Ishikawa (cell line): ENCODE measurements around the gene RPL7L1.

Experiments
- CEBPB ChIP-seq: IDR thresholded peaks from 2 replicates; pipeline ENCODE4 v1.6.1; 2012
- CREB1 ChIP-seq: IDR thresholded peaks from 2 replicates; pipeline ENCODE4 v1.6.1; 2012; ENCODE audit warnings: low read depth
- EGR1 ChIP-seq: IDR thresholded peaks from 2 replicates; pipeline ENCODE4 v1.6.1; 2012
- EP300 ChIP-seq: IDR thresholded peaks from 2 replicates; pipeline ENCODE4 v1.6.1; 2012; ENCODE audit warnings: borderline replicate concordance
- FOXM1 ChIP-seq: IDR thresholded peaks from 2 replicates; pipeline ENCODE4 v1.6.1; 2012; ENCODE audit warnings: low read depth, borderline replicate concordance
- NFIC ChIP-seq: IDR thresholded peaks from 2 replicates; pipeline ENCODE4 v1.6.1; 2012
- RAD21 ChIP-seq: IDR thresholded peaks from 2 replicates; pipeline ENCODE4 v1.6.1; 2012; ENCODE audit warnings: low read depth
- TAF1 ChIP-seq: IDR thresholded peaks from 2 replicates; pipeline ENCODE4 v1.6.1; 2012; ENCODE audit warnings: low read depth, mild to moderate bottlenecking
- TCF12 ChIP-seq: IDR thresholded peaks from 2 replicates; pipeline ENCODE4 v1.6.1; 2012; ENCODE audit warnings: low read depth
- TEAD4 ChIP-seq: IDR thresholded peaks from 2 replicates; pipeline ENCODE4 v1.6.1; 2012
- ZBTB7A ChIP-seq: IDR thresholded peaks from 2 replicates; pipeline ENCODE4 v1.6.1; 2012; ENCODE audit warnings: low read depth
- TF ChIP-seq, protein P1 (sequence below): IDR thresholded peaks from 2 replicates; pipeline ENCODE4 v1.6.1; 2012; ENCODE audit warnings: low read depth, mild to moderate bottlenecking

DNA sequence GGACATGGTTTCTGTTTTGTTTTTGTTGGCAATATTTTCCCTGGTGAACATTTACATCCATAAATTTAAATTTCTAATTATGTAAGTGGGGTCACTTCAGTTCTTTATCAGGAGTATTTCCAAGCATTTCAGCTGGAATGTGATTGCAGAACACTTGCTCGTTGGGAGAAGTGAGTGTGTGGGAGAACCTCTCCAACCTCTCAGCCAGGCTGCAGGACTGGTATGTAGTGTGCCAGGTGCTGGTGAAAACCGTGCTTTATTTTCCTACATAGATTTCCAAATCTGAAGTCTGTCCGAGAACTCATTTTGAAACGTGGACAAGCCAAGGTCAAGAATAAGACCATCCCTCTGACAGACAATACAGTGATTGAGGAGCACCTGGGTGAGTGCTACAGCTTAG is 6.3 kb downstream of the RPL7L1 start:
- TF ChIP-seq ZBTB7A (no peak), CEBPB (no peak), RAD21 (no peak), NFIC (no peak), TCF12 (no peak), CREB1 (no peak), TAF1 (no peak), TEAD4 (no peak), FOXM1 (no peak), EGR1 (no peak), EP300 (no peak)
- TF ChIP-seq, protein P1, sequence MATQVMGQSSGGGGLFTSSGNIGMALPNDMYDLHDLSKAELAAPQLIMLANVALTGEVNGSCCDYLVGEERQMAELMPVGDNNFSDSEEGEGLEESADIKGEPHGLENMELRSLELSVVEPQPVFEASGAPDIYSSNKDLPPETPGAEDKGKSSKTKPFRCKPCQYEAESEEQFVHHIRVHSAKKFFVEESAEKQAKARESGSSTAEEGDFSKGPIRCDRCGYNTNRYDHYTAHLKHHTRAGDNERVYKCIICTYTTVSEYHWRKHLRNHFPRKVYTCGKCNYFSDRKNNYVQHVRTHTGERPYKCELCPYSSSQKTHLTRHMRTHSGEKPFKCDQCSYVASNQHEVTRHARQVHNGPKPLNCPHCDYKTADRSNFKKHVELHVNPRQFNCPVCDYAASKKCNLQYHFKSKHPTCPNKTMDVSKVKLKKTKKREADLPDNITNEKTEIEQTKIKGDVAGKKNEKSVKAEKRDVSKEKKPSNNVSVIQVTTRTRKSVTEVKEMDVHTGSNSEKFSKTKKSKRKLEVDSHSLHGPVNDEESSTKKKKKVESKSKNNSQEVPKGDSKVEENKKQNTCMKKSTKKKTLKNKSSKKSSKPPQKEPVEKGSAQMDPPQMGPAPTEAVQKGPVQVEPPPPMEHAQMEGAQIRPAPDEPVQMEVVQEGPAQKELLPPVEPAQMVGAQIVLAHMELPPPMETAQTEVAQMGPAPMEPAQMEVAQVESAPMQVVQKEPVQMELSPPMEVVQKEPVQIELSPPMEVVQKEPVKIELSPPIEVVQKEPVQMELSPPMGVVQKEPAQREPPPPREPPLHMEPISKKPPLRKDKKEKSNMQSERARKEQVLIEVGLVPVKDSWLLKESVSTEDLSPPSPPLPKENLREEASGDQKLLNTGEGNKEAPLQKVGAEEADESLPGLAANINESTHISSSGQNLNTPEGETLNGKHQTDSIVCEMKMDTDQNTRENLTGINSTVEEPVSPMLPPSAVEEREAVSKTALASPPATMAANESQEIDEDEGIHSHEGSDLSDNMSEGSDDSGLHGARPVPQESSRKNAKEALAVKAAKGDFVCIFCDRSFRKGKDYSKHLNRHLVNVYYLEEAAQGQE = no peak
